ENCODE results near the gene M6PR.

GRCh38 chr12:8946733-8947132 lies 2.7 kb downstream of the M6PR start:
- TF ChIP-seq CTCF (conservative IDR thresholded peaks at IDR 0.05; ENCODE audit: low read depth, low read length) (no peak), EZH2 (IDR thresholded peaks at IDR 0.05; ENCODE audit: low read length, unreplicated experiment) (no peak)
